Ascending aorta (tissue), 2 donors: Measurements from ENCODE around the gene TMEM200B. TPM values are rescaled to one million over a fixed set of nuclear protein-coding genes. Genes with fewer than 3 reads are reported as not detected.

Experiments used
- DNase-seq, 2 donors: peaks; one replicate each; pipeline ENCODE4 v3.0.0-alpha.2; 2019; ENCODE audit warnings: low spot score in 2 of 2
- H3K27ac ChIP-seq, 2 donors: fragments of 200-600 bp; sonication (generic); one replicate each; pipeline ENCODE4 v1.5.1; 2016 to 2017; ENCODE audit warnings: mild to moderate bottlenecking in 1 of 2
- H3K27me3 ChIP-seq: fragments of 200-600 bp; sonication (generic); one replicate; pipeline ENCODE4 v1.5.1; 2017
- H3K36me3 ChIP-seq, 2 donors: fragments of 200-600 bp; sonication (generic); one replicate each; pipeline ENCODE4 v1.5.1; 2016
- H3K4me1 ChIP-seq, 2 donors: fragments of 200-600 bp; sonication (generic); one replicate each; pipeline ENCODE4 v1.5.1; 2016 to 2017; ENCODE audit warnings: mild to moderate bottlenecking in 1 of 2
- H3K4me3 ChIP-seq, 2 donors: fragments of 200-600 bp; sonication (generic); one replicate each; pipeline ENCODE4 v1.5.1; 2016 to 2017; ENCODE audit warnings: mild to moderate bottlenecking in 1 of 2
- H3K9me3 ChIP-seq, 2 donors: fragments of 200-600 bp; sonication (generic); one replicate each; pipeline ENCODE4 v1.5.1; 2016
- CTCF ChIP-seq, 3 experiments: fragments of 200-600 bp in 2 of 3; fragments of 450-650 bp in 1 of 3; sonication (generic) in 2 of 3; IDR thresholded peaks; one replicate each; pipeline ENCODE4 v1.5.1; 2016 to 2019; ENCODE audit warnings: antibody characterized with exemption in 3 of 3, mild to moderate bottlenecking in 1 of 3, moderate library complexity in 1 of 3
- intact Hi-C: fragments of 100-400 bp; cut with DNase I; formaldehyde crosslinking; loops from one replicate; pipeline ENCODE4 v1.15.1; 2023
- total RNA-seq: library from RNA; depleted of rRNA; stranded (reverse); fragments of >200 nt; gene quantifications from one replicate; pipeline ENCODE4 v1.1.0, GENCODE V29; 2016

Gene TMEM200B
- total RNA-seq, 1 donor from 2014 or later, result 18.5 TPM

GRCh38 chr1:29121936-29122681 is 1.6 kb downstream of the TMEM200B start:
- intact Hi-C loops, result loop anchor here (5.0 to 10.0 kb wide), 6 partner anchors 70 to 1757 kb away; partner anchors contain the start of genes ATP5IF1, EPB41 and MAP3K6

GRCh38 chr1:29121516-29121935 is 2.2 kb downstream of the TMEM200B start:
- no peaks in the 10 kb centered on the region for H3K9me3 ChIP-seq
- peaks cover 3 to 30% of the 10 kb centered on the region in 2 donors for H3K4me1 ChIP-seq
- peak overlapping the region; percentile 99 for H3K27ac ChIP-seq
- H3K27me3 ChIP-seq, result no peaks in the 10 kb centered on the region
- intact Hi-C loops, result loop anchor here (5.0 to 10.0 kb wide), 6 partner anchors 69 to 1757 kb away; partner anchors contain the start of genes ATP5IF1, EPB41 and MAP3K6
- TF ChIP-seq CTCF (IDR thresholded peaks at IDR 0.05), result no peak
- H3K36me3 ChIP-seq, result no peaks in the 10 kb centered on the region
- no peak for DNase-seq
- peak overlapping the region; percentile 83 to 94 for H3K4me3 ChIP-seq

More at GRCh38 chr1:29121936-29122681, 1.6 kb downstream of the TMEM200B start:
- H3K36me3 ChIP-seq, result no peaks in the 10 kb centered on the region
- no peaks in the 10 kb centered on the region for H3K27me3 ChIP-seq
- TF ChIP-seq CTCF (IDR thresholded peaks at IDR 0.05), result no peak
- H3K9me3 ChIP-seq, result no peaks in the 10 kb centered on the region
- peak overlapping the region; percentile 99 for H3K27ac ChIP-seq
- H3K4me3 ChIP-seq, result peak overlapping the region; percentile 83 to 94
- DNase-seq, result peak in 1 of 2 donors; percentile 75
- peaks cover 3 to 30% of the 10 kb centered on the region in 2 donors for H3K4me1 ChIP-seq

- intact Hi-C loops, result loop anchor here (5.0 to 10.0 kb wide), 6 partner anchors 69 to 1756 kb away; partner anchors contain the start of genes ATP5IF1, EPB41 and MAP3K6
- peak overlapping the region; percentile 99 for H3K27ac ChIP-seq
- peak; percentile 9 to 40 (median 36) for TF ChIP-seq CTCF (IDR thresholded peaks at IDR 0.05)
- DNase-seq, result no peak
- no peaks in the 10 kb centered on the region for H3K27me3 ChIP-seq
- peak overlapping the region; percentile 83 to 94 for H3K4me3 ChIP-seq
- peaks cover 3 to 30% of the 10 kb centered on the region in 2 donors for H3K4me1 ChIP-seq
- no peaks in the 10 kb centered on the region for H3K9me3 ChIP-seq
- H3K36me3 ChIP-seq, result no peaks in the 10 kb centered on the region
Observed at GRCh38 chr1:29120947-29121485, 2.7 kb downstream of the TMEM200B start.

GRCh38 chr1:29120367-29120766 is 3.3 kb downstream of the TMEM200B start:
- H3K36me3 ChIP-seq, result peaks cover 0 to 5% of the 10 kb centered on the region in 2 donors
- H3K27me3 ChIP-seq, result no peaks in the 10 kb centered on the region
- no peak overlapping the region for H3K4me3 ChIP-seq
- H3K4me1 ChIP-seq, result peaks cover 3 to 29% of the 10 kb centered on the region in 2 donors
- TF ChIP-seq CTCF (IDR thresholded peaks at IDR 0.05), result no peak
- intact Hi-C loops, result loop anchor here (5.0 to 10.0 kb wide), 6 partner anchors 68 to 1756 kb away; partner anchors contain the start of genes ATP5IF1, EPB41 and MAP3K6
- DNase-seq, result no peak
- peak overlapping the region; percentile 50 to 99 for H3K27ac ChIP-seq
- no peaks in the 10 kb centered on the region for H3K9me3 ChIP-seq

GRCh38 chr1:29119121-29119929 is 4.4 kb downstream of the TMEM200B start:
- intact Hi-C loops, result no loop called here
- Histone ChIP-seq H3K36me3 (peaks cover 0 to 5% of the 10 kb centered on the region in 2 donors), H3K27me3 (no peaks in the 10 kb centered on the region), H3K9me3 (no peaks in the 10 kb centered on the region), H3K27ac (peak overlapping the region; percentile 39 to 99), H3K4me3 (no peak overlapping the region), H3K4me1 (peaks cover 3 to 22% of the 10 kb centered on the region in 2 donors)
- DNase-seq, result no peak
- no peak for TF ChIP-seq CTCF (IDR thresholded peaks at IDR 0.05)
